Right ventricle myocardium superior (tissue), 1 donor: ENCODE results near the gene PDGFC. TPM values are rescaled to one million over a fixed set of nuclear protein-coding genes. Genes with fewer than 3 reads are reported as not detected.

Experiments used
- ATAC-seq: fragments of 200-7000 bp; cut with Tn5 transposase; one replicate; pipeline ENCODE4 v1.9.1; 2020; ENCODE audit warnings: mild to moderate bottlenecking; ENCODE audit not compliant: poor library complexity
- DNase-seq: peaks from one replicate; pipeline ENCODE4 v3.0.0-alpha.2; 2020
- intact Hi-C: fragments of 100-400 bp; cut with DNase I; formaldehyde crosslinking; loops from one replicate; pipeline ENCODE4 v1.11.2; 2022
- total RNA-seq: library from RNA; stranded (reverse); fragmentation: NEBNext Ultra II Directional; extraction: Animal tissue kit (Norgen Biotek cat#: 25700); gene quantifications from one replicate; pipeline ENCODE4 v1.2.1, GENCODE V29; 2021
- donor health status: DM: no; HTN: yes; CAD: no; lungs with severe emphysema.

PDGFC gene
- total RNA-seq, 1 donor from 2014 or later = 14.9 TPM

DNA sequence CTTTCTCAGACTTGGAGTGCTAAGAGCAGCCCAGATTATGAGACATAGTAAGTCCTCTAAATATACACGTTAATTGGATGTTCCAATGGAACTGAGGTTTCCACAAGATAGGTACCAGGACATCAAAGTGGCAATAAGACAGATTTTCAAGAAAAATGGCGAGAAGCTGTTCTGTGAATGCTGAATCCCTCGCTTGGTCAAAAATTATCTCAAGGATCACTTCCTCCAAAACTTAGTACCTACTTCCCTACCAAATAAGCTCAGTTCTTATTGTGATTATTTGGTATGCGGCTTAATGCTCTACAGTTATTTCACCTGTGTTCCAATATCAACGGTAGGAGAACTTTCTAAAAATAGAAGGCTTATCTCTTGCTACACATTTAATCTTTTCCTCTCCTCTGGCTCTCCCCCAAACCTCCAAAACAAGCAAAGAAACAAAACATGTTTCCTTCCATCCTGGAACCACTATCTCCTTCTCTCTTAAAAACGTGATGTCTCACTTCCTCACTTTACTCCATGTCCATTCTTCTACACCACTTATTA lies 14.7 kb downstream of the PDGFC start:
- no peak for ATAC-seq
- intact Hi-C loops = no loop called here
- DNase-seq = no peak

DNA sequence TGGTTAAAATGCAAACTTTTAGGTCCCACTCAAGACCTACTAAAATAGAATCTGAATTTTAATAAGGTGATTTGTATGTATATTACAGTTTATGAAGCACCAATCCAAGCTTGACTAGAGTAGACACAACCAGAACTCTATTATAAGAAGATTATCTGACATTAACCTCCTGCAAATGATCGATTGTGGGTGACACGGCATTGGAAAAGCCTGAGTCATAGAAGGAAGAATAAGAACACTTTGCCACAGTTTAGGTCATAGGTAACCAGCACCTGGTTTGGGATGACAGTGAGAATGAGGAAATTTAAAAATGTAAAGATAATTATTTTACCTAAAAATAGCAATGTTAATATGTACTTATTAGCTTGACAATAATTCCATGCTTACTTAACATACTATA lies 15.2 kb downstream of the PDGFC start:
- DNase-seq (no peak), ATAC-seq (no peak)
- intact Hi-C loops = no loop called here

DNA sequence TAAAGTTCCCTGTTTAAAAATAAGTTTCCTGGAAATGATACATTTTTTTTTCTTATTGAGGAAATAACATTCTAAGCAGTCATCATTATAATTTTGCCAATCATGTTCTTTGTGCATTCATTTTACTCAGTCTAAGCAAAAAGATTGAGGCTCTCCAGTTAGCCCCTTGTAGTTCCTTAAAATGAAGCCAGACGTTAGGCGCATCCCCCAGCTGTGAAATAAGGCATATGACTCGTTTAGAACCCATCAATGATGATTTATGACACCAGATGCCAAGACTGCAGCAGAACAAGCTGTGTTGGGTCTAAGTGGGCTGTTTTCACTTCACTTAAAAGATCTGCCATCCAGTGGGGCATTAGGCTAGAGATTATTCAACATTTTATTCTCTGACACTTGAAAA lies 17.0 kb downstream of the PDGFC start:
- intact Hi-C loops = no loop called here
- DNase-seq (no peak), ATAC-seq (peak; percentile 75)

DNA sequence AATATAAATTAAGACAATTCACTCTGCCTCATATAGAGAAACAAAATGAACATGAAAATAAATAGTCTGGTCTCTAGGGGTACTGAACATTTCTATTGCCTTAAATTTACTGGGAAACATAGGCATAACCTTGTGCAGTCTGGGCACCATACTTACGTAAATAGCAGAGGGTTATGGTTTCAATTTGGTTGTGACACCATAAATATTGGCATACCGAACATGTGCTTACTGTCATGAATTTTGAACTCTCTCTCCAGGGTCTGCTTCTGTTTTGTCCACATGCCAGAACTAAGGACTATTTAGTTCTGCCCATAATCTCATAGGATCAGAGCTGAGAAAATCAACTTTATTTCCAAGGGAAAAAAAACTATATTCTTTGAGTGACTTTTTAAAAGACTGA lies 17.6 kb downstream of the PDGFC start:
- DNase-seq (no peak), ATAC-seq (no peak)
- intact Hi-C loops = no loop called here

DNA sequence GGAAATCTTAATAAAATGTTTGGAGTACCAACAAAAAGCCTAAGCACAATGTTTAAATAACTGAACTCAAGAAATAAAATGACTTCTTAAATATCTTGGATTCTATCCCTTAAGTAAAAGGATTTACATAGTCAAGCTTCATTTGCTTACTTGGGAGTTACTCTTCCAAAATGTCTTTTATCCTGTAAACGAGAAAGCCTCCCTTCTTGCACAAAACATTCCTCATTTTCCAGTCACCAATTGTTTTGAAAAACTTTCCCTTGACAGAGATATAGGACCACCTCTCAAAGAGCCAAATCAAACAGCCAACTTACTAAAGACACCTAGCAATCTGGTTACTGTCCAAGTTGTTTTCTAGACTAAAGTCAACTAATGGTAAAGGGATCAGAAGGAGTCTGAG lies 18.6 kb downstream of the PDGFC start:
- DNase-seq = no peak
- intact Hi-C loops = no loop called here
- ATAC-seq = no peak

DNA sequence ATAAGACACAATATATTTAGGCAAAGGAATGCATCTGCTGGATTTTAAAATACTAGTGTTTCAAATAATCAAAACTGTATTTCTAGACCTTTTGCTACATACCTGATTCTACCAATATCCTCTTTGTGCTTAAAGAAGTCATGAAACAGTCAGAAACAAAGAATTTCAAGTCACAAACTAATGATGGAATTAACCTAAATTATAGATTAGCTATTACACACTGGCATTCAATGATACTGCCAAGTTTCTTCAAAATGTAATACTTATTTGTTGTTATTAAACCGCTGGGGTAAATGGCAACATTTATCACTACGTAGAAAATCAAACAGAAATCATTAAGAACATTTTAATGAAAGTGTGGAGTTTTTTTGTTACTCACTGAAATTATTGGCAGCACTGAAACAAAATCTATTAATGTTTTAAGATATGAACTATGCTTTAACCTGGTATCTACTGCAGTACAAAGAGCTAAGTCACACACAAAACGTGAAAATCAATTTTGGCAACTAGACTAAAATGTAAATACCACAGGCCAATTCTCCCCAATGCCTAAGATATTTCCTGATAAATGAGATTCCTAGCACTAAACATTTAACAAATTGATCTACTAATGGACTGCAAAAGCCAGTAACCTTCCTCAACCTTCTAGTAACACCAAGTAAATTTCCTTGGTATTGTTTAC lies 19.4 kb downstream of the PDGFC start:
- DNase-seq (no peak), ATAC-seq (no peak)
- intact Hi-C loops = no loop called here

DNA sequence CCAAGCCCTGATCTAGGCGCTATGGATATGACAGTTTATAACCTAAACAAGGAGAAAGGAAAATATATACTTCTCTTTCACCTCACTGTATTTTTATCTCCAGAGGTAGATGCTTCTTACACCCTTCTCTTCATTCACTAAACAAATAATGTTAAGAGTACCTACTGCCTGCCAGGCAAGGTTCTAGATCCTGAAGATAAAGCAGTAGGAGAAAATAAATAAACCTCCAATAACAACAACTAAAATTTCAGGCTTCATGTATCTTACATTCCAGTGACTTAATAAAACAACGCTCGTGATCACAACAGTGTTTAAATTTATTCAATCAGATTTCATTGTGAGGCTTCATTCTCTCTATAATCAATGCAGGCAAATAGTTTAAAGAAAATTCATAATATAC lies 20.7 kb downstream of the PDGFC start:
- DNase-seq = no peak
- intact Hi-C loops = no loop called here
- ATAC-seq = no peak

DNA sequence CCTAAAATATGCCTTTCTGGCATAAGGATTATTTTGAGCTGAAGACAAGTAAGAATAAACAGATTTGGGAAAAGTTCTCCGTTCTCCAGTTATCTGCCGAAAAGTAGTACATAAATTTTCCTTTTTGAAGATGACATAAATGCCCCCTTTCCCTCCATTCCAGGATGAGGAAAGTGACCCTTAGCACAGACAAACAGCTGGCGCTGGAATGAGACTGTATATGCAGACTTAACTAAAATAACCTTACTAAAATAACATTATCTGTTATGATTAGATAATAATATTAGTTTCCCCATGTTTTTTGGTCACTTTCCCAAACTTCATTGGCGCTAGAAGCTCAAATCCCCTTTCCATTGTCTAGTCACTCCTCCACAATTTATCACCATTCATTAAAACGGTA lies 21.5 kb downstream of the PDGFC start:
- no peak for DNase-seq
- no peak for ATAC-seq
- intact Hi-C loops = no loop called here

DNA sequence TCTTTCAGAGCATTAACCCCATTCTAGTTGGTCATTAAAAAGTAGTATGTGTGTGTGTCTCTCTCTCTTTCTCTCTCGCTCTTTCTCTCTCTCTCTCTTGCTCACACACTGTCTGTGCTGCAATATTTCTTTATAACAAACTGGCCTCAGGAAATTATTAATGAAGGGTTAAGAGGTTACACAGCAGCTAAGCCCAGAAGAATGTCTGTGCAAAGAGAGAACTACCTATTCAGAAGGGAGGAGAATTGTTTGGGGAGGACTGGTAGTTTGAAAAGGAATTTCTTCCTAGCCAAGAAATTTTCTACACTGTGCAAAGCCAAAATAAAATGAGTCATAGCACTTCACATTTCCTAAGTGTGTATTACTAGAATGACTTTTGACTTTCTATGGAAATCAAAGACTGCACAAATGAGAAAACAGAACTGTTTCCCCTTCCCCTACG lies 22.2 kb downstream of the PDGFC start:
- no peak for DNase-seq
- ATAC-seq = peak; percentile 42
- intact Hi-C loops = no loop called here

DNA sequence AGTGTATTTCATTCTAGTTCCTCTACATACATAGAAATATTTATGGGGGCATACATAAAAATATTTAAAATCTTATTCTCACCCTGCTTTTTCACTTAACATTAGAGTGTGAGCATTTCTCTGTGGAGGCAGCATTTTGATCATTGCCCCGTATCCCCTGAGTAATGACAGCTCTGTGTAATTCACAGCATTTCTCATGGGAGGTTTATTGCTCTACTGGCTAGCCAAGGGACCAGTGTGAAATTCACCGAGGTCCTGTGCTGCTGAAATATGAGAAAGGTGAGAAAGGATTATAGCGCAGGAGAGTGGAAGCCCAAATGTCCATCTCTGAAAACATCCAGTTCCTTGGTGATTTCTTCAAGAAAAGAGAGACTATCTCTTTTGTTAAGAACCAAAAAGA lies 22.9 kb downstream of the PDGFC start:
- DNase-seq (no peak), ATAC-seq (no peak)
- intact Hi-C loops = no loop called here

DNA sequence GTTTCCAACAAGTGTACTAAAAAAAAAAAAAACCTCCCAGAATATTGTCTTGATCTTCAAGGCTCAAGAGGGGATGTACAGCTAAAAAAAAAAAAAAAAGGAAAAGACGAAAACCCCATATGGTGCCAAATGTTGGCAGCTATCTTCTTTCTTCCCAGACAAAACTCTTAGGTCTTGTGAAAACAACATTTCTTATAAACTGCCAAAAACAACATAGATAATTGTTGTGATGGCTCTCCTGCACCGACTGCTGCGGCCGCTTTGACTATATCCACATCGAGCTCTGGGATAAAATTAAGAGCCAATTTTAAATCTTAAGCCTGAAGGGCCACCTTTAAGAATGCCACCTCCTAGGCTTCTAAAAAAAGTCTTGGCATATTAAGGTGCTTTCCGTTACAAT lies 23.5 kb downstream of the PDGFC start:
- ATAC-seq = no peak

DNA sequence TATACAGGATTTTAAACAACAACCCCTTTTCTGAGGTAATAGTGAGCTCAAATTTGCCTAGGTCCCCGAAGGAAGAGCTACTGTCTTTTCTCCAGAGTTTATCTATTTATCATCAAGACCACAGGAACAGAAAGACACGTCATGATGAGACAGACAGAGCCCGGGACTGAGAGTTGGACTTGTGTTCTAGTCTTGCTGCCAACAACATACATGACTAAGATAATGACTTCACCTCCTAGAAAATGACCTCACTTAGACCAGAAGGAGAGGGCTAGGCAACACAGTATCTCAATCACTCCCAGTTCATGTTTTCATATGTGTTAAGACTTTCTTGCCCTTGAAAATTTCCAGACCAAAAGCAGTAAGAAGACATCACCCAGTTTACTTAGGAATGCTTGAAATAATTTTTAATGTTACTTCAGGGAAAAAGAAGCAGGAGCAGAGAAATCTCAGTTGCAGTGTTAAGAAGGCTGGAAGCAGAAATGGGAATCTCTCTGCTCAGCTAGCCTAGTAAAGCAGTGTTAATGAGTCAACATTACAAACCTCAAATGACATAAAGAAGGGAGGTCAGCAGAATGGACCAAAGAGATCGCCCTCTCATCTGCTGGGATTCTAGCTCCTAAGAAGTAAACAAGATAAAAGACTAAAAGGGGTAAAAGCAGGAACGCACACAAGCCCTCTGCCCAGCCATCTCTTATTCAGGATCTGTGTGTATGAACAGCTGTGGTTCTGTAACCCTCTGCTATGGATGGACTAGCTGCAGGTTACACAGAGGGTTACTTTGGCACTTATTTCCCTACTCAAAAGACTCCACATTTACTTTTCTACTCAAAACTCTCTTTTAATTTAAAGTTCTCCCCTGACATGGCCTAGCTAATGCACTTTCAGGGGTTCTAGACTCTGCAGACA lies 24.8 kb downstream of the PDGFC start:
- no peak for DNase-seq
- ATAC-seq = peak; percentile 75
- intact Hi-C loops = no loop called here

More for the DNA sequence above, 23.5 kb downstream of the PDGFC start:
- intact Hi-C loops = no loop called here
- no peak for DNase-seq

DNA sequence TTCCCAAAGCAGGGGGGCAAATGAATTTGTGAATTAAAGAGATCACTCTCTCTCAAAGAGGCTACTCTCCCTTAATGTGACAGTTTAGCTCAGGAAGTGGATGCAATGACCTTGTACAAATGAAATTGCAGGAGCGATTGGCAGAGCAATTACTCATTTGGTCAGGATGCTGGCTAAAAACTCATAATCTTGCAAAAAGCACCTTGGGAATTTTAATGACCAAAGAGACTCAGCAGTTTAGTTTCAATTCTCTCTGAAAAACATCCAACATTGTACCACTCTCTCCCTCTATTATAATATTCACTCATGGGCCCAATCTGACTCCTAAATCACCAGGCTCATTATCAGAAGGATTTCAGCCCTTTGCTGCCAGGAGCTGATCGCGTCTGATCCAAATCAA lies 26.1 kb downstream of the PDGFC start:
- DNase-seq (no peak), ATAC-seq (no peak)
- intact Hi-C loops = no loop called here

DNA sequence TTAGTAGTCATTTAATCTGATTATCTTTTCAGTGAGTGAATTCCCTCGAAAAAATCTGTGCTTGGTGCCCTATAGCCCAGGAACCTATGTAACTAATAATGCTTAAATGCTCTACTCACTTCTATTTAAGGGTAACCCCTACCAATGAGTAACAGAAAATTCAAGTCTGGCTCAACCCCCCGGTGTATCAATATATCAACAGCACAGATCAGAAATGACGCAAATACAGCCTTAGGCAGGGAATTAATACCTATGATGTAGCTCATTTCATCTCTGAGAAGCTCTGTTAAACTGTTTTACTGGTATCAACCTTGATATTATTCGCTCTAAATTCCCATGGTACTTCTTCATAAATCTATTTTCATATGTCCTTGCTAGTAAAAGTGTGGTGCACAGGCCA lies 28.6 kb downstream of the PDGFC start:
- intact Hi-C loops = no loop called here
- ATAC-seq = no peak
- DNase-seq = no peak

DNA sequence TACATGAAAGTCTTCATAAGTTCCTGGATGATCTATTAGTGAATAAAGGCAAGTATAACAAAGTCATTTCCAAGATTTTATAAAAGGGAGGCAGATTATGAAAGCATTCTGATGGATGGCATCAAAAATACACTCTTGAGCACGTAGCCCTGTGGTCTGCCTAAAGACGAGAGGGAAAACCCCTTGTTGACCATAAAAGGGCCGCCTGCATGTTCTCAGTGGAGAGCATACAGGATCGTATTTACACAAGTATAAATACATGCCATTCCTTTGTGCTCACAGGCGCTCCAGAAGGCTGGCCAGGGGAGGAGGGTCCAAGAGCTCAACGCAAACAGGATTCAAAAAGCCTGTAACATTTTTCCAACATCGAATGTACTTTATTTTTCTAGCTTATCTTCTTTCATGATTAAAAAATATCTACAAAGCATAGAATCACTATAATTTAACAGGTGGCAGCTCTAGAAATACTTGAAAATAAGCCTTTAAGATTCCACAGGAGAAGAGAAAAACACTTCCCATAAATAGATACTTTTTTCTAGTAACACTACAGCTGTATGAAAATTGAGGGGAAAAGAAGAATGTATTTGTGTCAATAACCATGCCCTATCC lies 29.6 kb downstream of the PDGFC start:
- peak; percentile 35 for DNase-seq
- intact Hi-C loops = no loop called here
- peak; percentile 76 for ATAC-seq

DNA sequence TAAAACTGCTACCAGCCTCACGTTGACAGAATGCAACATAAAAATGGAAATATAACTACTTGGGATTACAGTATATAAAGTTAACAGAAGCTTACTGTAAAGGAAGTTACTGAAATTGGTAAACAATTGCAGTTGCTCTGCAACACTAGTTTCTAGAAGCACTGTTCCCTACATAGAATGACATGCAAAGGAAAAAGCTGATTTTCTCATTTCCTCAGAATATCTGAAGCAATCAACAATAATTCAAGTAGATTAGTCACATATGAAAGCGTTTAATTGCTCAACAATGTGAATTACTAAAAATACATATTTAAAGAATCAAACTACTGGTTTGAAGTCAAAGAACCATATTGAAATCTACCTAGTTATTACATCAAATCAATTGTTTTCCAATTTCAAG lies 31.8 kb downstream of the PDGFC start:
- DNase-seq (no peak), ATAC-seq (no peak)
- intact Hi-C loops = no loop called here

DNA sequence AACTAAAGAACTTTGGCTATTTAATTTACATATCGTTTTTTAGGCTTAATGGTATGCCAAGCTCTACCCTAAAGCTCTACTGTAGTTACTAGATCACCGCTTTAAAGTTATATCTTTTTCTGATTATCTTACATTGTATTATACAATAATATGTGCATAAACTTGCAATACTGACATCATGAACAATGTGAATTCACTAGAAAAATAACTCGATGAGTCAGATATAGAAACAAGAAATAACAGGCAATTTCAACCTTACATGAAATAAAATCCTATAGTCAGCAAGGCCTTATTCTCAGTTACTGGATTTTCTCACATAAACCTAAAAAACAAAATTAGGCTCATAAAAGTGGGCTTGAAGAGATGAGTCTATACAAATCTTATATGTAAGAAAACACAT lies 32.5 kb downstream of the PDGFC start:
- DNase-seq = no peak
- intact Hi-C loops = no loop called here
- no peak for ATAC-seq

DNA sequence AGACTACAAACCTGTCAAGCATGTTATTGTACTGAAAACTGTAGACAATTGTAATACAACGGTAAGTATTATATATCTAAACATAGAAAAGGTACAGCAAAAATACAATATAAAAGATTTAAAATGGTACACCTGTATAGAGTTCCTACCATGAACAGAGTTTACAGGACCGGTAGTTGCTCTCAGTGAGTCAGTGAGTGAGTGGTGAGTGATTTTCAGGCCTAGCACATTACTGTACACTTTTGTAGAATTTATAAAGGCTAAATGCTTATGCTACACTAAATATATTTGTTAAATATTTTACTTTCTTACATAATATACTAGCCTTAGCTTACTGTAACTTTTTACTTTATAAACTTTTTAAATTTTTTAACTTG lies 37.4 kb downstream of the PDGFC start:
- ATAC-seq (no peak), DNase-seq (no peak)
- intact Hi-C loops = no loop called here

DNA sequence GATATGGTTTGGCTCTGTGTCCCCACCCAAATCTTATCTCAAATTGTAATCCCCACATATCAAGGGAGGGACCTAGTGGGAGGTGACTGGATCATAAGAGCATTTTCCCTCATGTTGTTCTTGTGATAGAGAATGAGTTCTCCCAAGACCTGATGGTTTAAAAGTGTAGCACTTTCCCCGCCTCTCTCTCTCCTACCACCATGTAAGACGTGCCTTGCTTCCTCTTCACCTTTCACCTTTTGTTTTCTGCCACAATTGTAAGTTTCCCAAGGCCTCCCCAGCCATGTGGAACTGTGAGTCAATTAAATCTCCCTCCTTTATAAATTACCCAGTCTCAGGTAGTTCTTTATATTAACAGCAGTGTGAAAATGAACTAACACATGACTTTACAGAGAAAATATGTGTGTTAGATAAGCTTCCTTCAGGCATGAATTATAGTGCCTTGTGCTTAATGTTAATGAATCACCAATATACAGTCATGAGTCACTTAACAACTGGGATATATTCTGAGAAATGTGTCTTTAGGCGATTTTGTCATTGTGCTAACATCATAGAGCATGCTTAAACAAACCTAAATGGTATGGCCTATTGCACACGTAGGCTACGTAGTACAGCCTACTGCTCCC lies 37.9 kb downstream of the PDGFC start:
- intact Hi-C loops = no loop called here
- DNase-seq (no peak), ATAC-seq (no peak)
